Spleen (tissue), 7 donors: ENCODE results near the gene SUPT3H.

Experiments used
- POLR2AphosphoS5 ChIP-seq, 3 donors: sonication (generic); formaldehyde crosslinking; IDR thresholded peaks; one replicate each; pipeline ENCODE4 v1.5.1; 2017; ENCODE audit warnings: antibody characterized with exemption in 3 of 3
- TF ChIP-seq, protein P1 (sequence below), 11 experiments: fragments of 200-600 bp in 7 of 11; fragments of 450-650 bp in 4 of 11; sonication (generic) in 4 of 11; IDR thresholded peaks in 8 of 11; conservative IDR thresholded peaks in 3 of 11; 1 replicate in 7 of 11; 2 replicates in 4 of 11; pipeline versions ENCODE4 v1.4.0 to v1.8.0; 2016 to 2021; ENCODE audit warnings: antibody characterized with exemption in 11 of 11, inconsistent platforms in 4 of 11, mild to moderate bottlenecking in 1 of 11
- donor health status: DM: no; HTN: no; CAD: no; lungs with moderate emphysema.
- donor health status: DM: no; HTN: no; CAD: no.
- donor health status: DM: no; HTN: no; CAD: no.

DNA sequence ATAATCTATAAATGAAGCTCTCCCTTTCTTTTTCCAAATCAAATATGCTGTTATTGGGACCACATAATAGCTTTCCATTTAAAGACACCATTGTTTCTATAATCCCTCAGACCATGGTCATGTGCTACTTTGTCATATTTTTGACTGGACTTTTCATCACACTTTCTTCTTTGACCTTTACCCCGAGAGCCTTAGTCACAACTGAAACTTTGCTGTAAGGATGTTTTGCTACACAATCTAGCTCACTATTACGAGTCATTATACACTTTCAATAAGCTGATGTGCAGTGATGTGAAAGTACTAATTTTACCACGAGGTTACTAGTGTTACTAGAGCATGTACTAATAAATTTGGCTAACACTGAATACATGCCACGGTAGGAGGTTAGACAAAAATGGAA is 416.8 kb downstream of the SUPT3H start:
- TF ChIP-seq, protein P1, sequence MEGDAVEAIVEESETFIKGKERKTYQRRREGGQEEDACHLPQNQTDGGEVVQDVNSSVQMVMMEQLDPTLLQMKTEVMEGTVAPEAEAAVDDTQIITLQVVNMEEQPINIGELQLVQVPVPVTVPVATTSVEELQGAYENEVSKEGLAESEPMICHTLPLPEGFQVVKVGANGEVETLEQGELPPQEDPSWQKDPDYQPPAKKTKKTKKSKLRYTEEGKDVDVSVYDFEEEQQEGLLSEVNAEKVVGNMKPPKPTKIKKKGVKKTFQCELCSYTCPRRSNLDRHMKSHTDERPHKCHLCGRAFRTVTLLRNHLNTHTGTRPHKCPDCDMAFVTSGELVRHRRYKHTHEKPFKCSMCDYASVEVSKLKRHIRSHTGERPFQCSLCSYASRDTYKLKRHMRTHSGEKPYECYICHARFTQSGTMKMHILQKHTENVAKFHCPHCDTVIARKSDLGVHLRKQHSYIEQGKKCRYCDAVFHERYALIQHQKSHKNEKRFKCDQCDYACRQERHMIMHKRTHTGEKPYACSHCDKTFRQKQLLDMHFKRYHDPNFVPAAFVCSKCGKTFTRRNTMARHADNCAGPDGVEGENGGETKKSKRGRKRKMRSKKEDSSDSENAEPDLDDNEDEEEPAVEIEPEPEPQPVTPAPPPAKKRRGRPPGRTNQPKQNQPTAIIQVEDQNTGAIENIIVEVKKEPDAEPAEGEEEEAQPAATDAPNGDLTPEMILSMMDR (IDR thresholded peaks at IDR 0.05 in 8 of 11, conservative IDR thresholded peaks at IDR 0.05 in 3 of 11), result no peak
- no peak for TF ChIP-seq POLR2AphosphoS5 (IDR thresholded peaks at IDR 0.05)
